ENCODE results near the gene SLIT1.

Gene SLIT1

DNA sequence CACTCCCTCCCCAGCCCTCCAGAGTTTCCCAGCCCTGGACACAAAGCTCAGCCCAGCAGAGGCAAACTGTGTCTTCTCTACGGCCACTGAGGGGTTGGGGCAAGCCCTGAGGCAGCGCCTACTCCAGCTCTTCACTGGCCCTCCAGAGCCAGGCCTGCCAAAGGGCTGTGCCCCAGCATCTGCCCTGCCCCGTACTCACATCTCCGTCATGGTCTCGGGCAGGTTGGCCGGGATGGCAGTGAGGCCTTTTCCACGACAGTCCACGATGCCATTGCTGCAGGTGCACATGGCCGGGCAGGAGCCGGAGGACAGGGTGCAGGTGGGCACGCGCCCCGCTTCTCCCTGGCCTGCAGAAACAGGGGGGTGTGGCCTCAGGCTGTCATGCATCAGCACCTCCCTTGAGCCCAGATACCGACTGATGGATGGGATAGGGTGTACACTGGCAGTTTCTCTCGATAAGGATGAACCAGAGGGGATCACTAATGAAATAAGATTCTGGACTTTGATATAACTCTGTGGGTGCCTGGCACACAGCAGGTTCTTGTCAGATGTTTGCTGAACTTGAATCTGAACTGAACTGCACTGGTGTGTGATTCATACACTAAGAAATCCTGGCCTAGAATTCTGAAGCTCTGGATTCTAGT lies 125.2 kb downstream of the SLIT1 start:
- DNase-seq, result no peak

DNA sequence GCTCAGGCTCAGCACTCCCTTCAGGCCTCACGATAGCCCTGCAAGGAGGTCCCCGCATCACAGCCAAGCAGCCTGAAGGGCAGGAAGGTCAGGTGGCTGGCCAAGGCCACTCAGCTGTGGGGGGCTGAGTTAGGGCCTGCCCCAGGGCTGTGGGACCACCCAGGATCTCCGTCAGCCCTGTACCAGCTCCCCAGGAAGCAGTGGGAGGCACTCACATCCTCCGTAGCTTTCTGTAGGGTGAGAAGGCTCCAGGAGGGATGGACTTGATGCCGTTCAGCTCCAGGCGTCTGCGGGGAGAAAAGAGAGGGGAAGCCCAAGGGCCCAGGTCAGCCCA lies 125.9 kb downstream of the SLIT1 start:
- DNase-seq, result no peak

DNA sequence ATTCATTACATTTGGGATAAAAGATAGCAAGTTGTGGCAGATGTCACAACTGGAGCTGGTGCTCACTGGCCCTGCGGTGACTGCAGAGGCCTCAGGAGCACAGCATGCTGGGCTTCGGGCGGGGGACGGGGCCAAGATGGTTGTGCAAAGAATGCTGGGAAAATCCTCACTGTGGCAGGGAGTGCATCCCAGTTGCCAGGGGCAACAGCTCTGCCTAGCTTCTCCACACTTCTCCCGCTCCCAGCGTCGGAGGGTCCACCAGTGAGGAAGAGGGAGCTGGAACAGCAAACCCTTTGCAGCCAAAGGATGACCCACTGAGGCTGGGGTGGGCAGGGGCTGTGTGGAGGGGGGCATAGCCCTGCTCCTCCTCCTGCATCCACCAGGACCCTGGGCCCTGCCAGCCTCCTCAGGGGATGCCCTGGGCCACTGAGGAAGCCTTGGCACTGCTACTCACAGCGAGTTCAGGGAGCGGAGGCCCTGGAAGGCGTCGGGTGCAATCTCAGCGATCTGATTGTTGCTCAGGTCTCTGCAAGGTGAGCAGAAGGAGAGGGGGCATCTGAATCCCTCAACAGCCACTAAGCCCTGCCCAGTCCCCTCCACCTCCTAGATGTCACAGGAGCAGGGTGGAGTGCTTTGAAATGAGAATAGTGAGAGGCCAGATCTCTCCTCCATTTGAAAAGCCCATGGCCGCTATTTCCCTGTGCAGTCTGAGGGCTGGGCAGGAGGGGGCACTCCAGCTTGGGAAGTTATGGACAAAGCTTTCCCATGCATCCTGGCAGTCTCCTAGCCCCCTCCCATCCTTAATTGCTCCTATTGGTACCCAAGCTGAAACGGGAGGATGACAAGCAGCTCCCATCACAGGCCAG lies 126.5 kb downstream of the SLIT1 start:
- DNase-seq, result no peak

DNA sequence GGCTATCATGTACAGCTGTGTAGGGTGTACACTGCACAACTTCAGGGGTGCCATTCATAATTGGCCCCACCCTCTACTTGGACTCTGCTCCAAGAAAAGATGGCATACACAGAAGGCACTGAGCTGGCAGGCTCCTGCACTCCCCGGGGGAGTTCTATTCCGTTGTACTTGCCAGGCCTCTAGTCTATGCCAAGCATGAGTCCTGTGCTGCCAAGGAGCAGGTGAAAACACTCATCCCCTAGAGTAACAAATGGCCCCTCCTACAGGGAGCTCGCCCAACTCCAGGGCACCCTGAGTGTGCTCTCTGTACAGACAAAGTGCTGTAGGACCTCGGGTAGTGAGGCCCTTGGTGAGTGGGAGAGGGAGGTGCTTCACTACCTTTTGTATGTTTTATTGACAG lies 127.2 kb downstream of the SLIT1 start:
- DNase-seq, result no peak

DNA sequence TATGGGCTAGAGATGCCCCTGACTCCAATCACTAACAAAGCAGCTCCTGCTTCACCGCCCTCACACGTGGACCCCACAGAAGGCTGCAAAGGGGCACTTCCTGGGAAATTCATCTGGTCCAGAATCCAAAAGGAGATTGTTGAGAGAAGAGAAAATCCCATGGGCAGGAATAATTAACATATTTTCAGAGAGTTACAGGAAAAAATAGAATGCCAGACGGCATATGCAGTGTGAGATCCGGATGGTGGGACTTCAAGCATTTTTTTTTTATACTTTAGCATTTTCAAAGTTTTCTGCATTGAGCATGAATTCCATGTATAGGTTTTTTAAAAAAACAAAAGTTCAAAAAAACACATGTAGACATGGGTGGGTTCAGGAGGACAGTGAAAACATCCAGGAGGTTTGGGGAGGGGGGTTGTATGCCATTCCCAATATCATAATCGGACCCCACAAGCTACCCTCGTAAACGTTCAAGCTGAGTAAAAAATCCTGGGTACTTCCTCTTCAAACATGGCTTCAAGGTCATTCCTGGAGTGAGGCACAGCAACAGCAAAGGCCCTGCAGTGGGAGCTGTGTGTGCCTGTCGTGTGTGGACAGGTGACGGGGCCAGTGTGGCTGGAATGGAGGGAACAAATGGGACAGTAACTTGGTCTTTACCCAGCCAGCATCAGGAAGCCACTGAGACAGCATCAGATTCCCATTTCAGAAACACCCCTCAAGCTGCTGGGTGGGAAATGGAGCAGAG lies 128.1 kb downstream of the SLIT1 start:
- DNase-seq, result no peak

DNA sequence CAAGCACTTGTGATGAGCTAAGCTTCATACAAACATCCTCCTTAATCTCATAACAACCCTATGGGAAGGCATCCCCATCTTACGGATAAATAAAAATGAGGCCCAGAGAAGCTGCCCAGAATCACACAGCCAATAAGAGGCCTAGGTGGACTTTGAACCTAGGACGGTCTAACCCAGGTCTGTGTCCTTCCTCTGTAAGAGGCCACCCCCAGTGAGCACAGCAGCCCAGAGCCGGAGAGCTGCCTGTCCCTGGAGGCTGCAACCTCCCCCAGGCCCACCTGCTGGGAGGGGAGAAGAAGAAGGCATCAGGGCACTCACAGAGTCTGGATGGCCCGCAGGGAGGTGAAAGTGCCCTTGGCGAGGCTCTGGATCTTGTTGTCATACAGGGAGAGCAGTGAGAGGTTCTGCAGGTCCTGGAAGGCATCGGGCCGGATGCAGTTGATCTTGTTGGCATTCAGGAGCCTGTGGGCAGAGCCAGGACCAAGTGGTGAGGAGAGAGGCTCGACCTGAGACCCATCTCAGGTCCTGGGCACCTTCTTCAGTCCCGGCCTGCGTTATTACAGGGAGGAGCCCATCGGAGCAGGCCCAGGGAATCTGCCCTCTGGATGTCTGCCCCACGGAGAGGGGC lies 129.6 kb downstream of the SLIT1 start:
- DNase-seq, result no peak

DNA sequence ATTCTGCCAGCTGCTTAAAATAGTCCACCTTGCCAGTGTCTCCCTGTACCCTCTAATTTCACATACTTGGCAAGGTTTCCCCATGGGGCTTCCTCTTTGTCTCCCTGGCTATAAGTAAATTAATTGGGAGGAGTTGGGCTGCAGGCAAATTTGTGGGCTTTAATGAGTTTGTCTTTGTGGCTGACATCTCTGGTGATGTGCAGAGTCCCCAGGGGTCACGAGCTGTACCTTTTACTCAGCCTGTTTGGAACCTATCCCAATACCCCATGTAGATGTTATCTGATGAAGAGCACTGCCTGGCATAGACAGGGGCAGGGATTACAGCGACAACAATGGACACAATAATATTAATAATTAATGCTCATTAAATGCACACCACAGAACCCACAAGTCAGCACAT lies 132.5 kb downstream of the SLIT1 start:
- DNase-seq, result no peak

DNA sequence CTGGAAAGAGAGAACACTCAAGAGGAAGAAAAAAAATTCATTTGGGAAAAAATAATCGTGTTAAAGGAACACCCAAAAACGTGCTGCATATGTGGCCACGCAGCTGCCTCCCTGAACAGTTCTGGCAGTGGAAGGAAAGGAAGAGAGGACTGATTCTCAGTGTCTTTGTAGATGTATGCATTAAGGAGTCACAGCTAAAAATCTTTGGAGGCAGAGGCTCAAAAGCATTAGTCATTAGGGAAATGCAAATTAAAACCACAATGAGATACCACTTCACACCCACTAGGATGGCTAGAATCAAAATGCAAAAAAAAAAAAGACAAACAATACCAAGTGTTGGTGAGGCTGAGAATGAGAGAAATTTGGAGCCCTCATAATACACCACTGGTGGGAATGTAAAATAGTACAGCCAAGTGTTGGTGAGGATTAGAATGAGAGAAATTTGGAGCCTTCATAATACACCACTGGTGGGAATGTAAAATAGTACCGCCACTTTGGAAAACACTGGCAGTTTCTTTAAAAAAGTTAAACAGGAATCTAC lies 134.7 kb downstream of the SLIT1 start:
- DNase-seq, result no peak

DNA sequence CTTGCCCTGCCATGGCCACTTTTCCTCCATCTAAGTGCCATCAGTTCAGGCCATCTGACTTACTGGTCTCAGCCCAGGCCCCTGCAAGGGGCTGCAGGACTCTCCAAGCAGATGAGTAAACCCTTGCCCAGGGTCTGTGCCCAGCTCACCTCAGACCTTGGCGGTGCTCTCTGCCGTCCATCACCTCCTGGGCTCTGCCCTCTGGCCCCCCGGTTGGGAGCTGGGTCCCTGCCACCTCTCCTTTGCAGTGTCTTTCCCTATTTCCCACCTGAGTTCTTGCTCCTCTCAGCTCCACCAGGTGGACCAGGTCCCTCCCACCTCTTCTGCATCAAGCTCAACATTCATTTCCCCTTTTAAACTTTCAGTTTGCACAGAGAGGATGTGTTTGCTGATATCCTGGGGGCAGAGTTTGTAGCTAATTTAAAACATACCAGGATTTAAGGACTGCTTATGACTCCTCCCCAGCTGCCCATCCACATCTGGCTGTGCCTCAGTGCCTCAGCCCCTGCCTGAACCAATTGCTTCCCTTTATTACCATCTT lies 135.5 kb downstream of the SLIT1 start:
- DNase-seq, result no peak

DNA sequence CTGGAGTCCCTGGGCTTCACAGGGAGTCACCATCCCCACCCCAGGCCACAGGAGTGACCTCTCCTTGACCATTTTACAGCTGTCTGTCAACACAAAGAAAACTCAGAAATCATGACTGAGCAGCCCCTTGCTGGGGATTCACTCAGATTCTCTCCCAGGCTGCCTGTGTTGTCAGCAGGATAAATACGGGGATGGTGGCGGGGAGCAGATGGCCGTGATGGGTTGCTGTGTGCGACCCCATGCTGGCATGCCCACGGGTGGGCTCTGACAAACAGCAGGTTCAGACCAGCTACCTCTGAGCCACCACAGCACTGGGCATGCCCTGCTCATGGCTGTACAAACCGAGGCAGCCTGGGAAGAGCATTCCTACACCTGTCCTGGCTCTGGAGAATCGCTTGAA lies 136.1 kb downstream of the SLIT1 start:
- DNase-seq, result no peak

DNA sequence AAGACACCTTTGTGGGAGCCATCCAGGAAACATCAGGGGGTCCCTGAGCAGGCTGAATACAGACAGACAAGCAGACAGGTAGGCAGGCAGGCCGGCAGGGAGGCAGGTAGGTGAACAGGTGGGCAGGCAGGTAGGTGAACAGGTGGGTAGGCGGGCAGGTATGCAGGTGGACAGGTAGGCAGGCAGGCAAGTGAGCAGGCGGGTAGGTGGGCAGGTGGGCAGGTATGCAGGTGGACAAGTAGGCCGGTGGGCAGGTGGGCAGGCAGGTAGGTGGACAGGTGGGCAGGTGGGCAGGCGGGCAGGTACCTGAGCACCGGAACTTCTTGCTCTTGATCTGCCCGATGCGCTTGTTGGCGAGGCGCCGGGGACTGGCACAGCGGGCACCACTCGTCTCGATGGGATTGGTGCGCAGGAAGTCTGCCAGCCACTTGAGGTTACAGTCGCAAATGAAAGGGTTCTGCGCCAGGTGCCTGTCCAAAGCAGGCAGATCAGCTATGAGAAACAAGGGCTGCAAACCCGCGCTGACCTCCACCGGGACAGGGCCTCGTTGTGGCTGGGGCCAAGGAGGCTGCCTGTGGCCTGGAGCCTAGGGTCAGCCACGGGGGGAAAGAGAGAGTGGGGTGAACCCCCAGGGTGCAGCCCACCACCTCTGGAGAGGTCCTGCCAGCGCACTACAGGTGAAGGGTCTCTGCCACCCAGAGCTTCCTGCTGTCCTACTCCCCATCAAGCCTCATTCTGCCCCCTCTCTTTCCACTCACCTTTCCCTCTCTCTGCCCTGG lies 136.9 kb downstream of the SLIT1 start:
- no peak for DNase-seq

DNA sequence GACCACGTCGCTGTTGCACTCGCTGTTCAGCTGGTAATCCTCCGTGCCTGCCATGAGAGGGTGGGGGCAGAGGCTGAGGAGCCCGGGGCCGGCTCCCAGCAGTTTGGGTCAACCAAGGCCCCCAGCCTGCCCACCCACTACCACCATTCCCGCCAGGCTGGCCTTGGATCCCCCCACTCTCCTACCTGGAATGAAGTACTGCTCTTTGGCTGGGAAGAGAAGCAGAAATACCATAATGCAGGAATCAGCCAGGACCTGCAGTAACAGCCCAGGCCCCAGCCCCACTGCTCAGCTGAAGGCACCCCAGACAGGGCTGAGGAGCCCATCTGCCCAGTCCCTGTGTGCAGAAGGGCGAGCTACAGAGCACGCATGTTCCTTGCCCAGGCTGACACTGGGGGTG lies 138.0 kb downstream of the SLIT1 start:
- DNase-seq, result no peak

DNA sequence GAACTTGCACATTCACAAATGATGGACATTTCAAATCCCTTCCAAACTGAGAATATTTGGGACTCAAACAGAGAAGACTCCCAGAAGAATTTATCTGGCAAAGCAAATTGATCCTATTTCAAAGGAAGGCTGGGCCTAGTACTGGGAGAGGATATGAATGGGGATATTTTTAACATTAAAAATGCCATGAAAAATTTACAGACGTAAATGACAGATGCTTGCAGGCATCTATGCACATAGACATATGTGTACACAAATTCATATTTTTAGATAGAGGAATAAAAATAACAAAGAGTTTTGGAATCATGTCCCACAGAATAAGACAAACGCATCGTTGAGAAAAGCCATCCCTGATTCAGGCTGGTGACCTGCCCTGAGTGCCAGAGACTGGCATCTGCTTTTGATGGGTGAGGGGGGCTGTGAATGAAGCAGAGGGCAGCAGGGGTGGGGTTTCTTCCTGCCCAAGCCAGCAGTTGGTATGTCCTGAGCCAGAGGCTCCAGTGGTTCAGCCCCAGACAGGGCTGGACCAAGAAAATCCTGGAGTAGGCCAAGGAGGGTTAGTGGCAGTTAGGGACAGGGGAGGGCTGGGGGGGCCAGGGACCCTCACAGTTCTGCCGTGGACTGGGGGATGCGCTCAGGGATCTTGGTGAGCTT lies 138.5 kb downstream of the SLIT1 start:
- no peak for DNase-seq

DNA sequence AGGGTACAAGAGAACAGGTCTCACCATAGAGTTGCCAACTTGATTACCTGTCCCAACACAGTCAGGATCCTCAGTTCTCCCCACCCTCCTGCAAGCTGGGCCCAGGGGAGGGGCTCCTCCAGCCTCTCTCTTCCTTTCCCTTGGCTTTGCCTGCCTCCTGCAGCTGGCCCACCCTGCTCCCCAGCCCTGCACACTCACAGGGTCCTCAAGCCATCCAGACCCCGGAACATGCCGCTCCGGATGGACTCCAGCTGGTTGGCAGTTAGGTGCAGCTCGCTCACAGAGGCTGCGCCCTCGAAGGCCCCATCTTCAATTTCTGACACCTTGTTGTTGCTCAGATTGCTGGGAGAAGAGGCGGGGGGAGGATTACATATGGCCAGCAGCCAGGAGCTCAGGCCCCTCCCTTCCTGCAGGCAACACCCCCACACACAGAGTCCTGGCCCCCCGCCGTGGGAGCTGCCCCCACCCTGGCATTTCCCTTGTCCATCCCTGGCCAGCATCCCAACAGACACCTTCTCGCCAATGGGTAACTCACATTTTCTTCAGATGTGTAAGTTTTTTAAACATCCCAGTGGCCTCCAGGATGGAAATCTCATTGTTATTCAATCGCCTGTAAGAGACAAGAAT lies 139.2 kb downstream of the SLIT1 start:
- no peak for DNase-seq

DNA sequence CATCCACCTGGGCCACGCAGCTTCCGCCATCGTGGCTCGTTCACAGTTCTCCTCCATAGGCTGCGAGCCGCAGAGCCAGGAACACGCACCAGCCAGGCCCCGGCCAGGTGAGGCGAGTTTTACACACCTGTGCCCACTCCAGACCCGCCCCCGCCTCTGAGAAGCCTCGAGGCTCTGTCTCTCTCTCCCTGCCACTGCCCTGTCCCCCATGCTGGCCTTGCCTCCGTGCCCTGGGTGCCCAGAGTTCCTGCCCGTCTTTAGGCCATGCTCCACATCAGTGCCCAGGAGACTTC lies 142.2 kb downstream of the SLIT1 start:
- no peak for DNase-seq

DNA sequence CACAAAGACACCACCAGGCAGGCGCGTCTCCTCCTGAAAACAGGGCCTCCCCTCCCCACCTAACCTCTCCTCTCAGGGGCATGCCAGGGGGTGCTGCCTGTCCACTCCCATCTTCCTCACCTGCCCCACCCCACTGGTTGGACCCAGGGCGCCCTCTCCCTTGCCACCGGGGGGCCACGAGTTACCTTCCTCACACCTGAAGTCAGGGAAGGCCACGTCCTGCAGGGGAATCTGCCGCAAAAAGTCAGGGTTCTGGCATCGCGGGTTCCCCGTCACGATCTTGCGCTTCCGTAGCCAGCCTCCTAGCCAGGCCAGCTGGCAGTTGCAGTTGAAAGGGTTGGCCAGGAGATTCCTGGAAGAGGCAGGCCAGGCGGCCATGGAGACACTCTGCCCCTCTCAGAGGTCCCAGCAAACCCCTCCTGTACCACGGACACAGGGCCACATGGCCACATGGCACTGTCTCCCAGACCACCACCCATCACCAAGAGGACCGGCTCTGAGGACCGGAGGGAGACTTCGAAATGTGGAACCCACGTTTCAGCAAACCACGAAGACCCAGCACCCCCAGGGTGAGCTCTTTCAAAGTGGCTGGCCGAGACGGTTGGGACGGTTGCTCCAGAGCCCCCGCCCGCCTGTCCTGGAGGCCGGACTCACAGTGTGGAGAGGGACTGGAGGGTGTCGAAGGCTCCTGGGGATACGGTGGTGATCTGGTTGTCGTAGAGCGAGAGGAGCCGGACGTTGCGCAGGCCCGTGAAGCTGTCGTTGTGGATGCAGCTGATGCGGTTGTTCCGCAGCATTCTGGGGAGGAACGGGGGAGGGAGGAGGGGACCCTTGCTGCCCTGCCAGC lies 142.8 kb downstream of the SLIT1 start:
- no peak for DNase-seq

DNA sequence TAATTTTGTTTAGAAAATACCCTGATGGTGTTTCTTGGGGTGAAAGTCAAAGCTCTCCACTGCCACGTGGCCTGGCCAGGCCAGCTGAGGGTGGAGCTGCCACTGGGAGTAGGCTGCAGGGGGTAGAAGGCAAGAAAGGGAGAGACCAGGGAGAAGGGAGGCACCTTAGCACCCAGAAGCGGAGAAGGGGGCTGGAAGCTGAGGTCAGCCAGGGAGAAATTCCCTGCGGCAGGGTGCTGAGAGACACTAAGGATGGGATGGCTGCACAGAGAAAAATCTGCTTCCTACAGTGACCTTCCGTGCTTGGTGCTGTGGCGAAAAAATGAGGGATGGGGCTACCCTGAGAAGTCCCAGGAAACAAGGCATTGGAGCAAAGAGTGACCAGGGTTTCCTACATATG lies 143.7 kb downstream of the SLIT1 start:
- DNase-seq, result no peak

DNA sequence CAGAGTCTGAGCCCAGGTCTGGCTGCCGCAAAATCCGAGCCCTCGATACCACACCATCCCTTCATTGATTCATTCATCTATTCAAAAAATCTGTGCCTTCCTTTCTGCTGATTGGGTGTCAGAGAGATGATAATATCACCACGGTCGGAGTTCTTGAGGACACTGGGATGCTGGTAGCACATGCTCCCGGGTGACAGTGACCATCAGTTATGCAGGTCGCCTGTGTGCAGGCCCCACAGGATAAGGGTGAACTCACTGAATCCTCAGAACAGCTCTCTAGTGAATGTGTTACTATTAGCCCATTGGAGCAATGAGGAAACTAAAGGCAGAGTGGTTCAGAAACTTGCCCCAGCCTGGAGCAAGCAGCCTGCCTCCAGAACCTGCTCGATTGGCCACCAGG lies 145.1 kb downstream of the SLIT1 start:
- DNase-seq, result no peak

DNA sequence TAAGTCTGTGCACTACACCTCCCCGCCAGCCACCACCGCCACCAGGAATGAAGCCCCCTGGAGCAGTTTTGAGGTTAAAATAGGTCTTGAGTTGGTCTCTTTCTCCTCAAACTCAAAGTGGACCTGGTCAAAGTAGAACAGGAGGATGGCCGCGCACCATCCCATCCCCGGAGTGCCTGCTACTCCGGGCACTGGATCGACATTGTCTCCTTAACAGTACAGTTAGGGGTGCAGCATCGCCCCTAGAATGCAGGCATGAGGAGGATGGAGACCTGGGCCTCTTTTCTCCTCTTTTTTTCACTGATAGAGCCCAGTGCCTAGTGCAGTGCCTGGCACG lies 145.5 kb downstream of the SLIT1 start:
- DNase-seq, result no peak

DNA sequence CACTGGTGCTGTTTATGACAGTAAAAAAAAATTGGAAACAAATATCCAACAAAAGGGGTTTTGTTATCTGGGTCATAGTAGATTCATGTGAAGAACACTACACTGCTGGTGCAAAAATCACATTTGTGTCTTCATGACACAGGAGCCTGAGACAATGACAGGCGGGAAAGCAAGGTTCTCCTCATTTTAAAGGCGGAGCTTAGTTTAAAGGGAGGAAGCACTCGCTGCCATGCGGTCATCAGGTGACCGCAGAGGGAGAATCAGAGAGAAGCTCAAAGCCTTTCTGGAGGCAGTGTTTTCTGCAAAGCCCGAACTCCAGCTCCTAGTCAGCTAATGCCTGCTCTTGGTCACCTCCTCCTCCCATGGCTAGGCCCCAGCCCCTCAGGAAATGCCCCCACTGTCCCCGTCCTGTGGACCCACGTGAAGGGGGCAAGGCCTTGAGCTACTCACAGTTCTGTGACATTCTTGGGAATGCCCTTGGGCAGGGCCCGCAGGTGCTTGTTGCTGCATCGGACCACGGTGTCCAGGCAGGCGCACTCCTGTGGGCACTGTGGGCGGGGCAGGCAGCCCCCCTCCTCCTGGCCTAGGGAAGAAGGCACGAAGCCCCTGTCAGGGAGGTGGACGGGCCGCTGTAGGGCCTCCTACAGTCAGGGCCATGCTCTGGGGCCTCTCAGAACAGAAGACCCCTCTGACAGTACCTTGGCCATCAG lies 146.1 kb downstream of the SLIT1 start:
- DNase-seq, result no peak

All from NCI-H1930 (cell line).